ENCODE results near the gene CDCA4.

CDCA4 gene

DNA sequence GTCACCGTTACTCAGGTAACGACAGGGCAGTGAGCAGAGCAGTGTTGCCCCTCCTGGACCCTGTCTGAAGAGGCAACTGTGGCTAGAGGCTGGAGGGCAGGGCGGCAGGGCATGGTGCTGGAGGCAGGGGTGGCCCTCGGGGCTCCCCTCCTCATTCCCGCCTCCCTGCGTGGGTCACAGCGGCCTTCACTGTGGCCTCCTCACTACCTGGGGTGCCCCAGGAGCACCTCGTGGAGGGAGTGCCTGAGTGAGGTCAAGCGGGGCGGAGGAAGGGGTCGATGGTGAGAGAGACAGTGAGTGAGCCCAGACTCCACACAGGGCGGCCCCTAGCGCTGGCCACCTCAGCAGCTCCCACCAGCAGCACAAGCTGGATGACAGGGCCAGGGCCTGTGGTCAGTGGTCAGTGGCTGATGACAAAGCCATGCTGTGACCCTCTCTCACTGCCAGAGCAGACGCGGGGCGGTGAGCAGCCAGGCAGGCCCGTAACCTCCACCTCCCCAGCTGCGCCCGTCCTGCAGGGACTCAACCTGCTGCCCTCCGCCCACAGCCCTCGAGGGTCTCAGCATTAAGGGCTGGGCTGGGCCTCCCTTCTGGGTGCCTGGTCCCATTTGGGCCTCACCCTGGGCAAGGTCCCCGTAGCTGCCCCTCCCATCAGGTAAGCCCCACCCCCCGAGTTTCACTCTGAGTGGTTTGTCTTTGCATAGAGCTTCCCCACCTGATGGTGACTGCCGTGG, 26.6 kb upstream of the CDCA4 start:
- TF ChIP-seq FOXP2 (optimal IDR thresholded peaks at IDR 0.05; ENCODE audit: borderline replicate concordance, extremely low read depth, extremely low read length, insufficient read depth) (no peak), SIN3A (IDR thresholded peaks at IDR 0.05; ENCODE audit: borderline replicate concordance, insufficient read depth, low read length) (no peak), TAF1 (IDR thresholded peaks at IDR 0.05; ENCODE audit: borderline replicate concordance, insufficient read depth, low read length) (no peak), POLR2AphosphoS5 (IDR thresholded peaks at IDR 0.05; ENCODE audit: low read depth, low read length) (no peak)
- TF ChIP-seq, protein P1, sequence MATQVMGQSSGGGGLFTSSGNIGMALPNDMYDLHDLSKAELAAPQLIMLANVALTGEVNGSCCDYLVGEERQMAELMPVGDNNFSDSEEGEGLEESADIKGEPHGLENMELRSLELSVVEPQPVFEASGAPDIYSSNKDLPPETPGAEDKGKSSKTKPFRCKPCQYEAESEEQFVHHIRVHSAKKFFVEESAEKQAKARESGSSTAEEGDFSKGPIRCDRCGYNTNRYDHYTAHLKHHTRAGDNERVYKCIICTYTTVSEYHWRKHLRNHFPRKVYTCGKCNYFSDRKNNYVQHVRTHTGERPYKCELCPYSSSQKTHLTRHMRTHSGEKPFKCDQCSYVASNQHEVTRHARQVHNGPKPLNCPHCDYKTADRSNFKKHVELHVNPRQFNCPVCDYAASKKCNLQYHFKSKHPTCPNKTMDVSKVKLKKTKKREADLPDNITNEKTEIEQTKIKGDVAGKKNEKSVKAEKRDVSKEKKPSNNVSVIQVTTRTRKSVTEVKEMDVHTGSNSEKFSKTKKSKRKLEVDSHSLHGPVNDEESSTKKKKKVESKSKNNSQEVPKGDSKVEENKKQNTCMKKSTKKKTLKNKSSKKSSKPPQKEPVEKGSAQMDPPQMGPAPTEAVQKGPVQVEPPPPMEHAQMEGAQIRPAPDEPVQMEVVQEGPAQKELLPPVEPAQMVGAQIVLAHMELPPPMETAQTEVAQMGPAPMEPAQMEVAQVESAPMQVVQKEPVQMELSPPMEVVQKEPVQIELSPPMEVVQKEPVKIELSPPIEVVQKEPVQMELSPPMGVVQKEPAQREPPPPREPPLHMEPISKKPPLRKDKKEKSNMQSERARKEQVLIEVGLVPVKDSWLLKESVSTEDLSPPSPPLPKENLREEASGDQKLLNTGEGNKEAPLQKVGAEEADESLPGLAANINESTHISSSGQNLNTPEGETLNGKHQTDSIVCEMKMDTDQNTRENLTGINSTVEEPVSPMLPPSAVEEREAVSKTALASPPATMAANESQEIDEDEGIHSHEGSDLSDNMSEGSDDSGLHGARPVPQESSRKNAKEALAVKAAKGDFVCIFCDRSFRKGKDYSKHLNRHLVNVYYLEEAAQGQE (IDR thresholded peaks at IDR 0.05; ENCODE audit: insufficient read depth in 1 of 2, low read depth in 2 of 2, low read length in 2 of 2): no peak

DNA sequence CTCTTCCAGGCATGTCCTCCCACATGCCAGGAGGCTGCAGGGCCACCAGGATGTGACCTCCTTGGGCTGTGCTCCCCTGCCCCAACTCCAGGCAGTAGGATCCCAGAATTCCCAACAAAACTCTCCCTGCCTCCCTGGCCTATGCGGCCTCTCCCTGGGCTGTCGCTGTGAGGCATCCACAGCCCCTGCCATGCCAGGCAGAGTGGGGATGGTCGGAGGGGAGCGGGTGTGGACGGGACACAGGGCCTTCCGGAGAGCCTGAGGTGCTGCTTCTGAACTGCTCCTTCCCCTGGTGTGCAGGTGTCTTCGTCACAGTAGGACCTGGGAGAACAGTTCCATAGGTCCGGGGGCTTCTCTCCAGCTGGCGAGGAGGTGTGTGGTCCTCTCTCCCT, 26.0 kb upstream of the CDCA4 start:
- TF ChIP-seq POLR2AphosphoS5 (IDR thresholded peaks at IDR 0.05; ENCODE audit: low read depth, low read length): no peak
- TF ChIP-seq SIN3A (IDR thresholded peaks at IDR 0.05; ENCODE audit: borderline replicate concordance, insufficient read depth, low read length): no peak
- TF ChIP-seq, protein P1 (IDR thresholded peaks at IDR 0.05; ENCODE audit: insufficient read depth in 1 of 2, low read depth in 2 of 2, low read length in 2 of 2): no peak
- no peak for TF ChIP-seq FOXP2 (optimal IDR thresholded peaks at IDR 0.05; ENCODE audit: borderline replicate concordance, extremely low read depth, extremely low read length, insufficient read depth)
- TF ChIP-seq TAF1 (IDR thresholded peaks at IDR 0.05; ENCODE audit: borderline replicate concordance, insufficient read depth, low read length): no peak

DNA sequence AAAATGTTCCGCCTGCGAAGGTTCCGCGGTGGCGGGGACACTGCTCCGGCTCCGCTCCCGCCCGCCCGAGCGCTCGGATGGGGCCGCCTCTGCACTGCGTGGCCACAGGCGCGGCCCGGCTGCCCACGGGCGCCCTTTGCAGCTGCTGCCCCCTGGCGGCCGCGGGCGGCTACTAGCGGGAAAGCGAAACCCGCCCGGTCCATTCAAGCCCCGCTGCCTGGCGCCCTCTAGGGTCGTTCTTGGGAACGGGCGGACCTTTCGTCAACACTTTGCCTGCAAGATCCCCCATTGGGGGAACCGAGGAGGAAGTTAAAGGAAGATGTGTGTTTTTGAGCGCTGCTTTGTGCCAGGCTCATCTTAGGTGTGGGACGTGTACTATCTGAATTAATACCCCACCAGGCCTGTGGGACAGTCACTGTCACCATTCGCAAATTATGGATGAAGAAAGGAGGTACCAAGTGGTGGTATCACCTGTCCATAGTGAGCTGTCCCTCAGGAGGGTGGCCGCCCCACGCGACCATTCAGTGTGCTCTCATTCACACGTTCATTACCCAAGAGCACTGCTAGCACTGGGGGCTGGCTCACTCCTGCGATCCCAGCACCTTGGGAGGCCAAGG, 24.9 kb upstream of the CDCA4 start:
- no peak for TF ChIP-seq TAF1 (IDR thresholded peaks at IDR 0.05; ENCODE audit: borderline replicate concordance, insufficient read depth, low read length)
- TF ChIP-seq, protein P1 (IDR thresholded peaks at IDR 0.05; ENCODE audit: insufficient read depth in 1 of 2, low read depth in 2 of 2, low read length in 2 of 2): no peak
- peak; percentile 57 for TF ChIP-seq FOXP2 (optimal IDR thresholded peaks at IDR 0.05; ENCODE audit: borderline replicate concordance, extremely low read depth, extremely low read length, insufficient read depth)
- TF ChIP-seq SIN3A (IDR thresholded peaks at IDR 0.05; ENCODE audit: borderline replicate concordance, insufficient read depth, low read length): no peak

DNA sequence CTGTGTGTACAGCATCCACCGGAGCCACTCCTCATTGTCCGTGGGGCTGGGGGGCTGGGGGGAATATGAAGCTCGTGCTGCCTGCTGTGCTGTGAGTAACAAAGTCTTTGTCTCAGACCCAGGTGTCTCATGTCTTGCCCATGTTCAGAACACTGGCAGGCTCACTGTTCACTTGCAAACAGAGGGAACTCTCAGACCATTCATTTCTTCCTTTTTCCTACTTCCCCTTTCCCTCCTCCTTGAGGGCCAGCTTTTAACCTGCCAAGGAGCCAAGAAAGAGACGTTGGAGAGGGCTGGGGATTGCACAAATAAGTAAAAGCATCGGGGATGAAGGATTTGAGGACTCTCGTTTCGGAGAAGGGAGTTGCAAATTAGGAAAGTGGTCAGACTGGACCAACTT, 22.8 kb upstream of the CDCA4 start:
- no peak for TF ChIP-seq FOXP2 (optimal IDR thresholded peaks at IDR 0.05; ENCODE audit: borderline replicate concordance, extremely low read depth, extremely low read length, insufficient read depth)
- TF ChIP-seq TAF1 (IDR thresholded peaks at IDR 0.05; ENCODE audit: borderline replicate concordance, insufficient read depth, low read length): no peak
- TF ChIP-seq, protein P1 (IDR thresholded peaks at IDR 0.05; ENCODE audit: insufficient read depth in 1 of 2, low read depth in 2 of 2, low read length in 2 of 2): no peak
- no peak for TF ChIP-seq SIN3A (IDR thresholded peaks at IDR 0.05; ENCODE audit: borderline replicate concordance, insufficient read depth, low read length)
- TF ChIP-seq POLR2AphosphoS5 (IDR thresholded peaks at IDR 0.05; ENCODE audit: low read depth, low read length): no peak
